GM19467 (cell line): ENCODE data around the gene HSPA2.
"Not testable (repeated sequence)": the region's sequence is repeated elsewhere in the genome, so short reads cannot be mapped to it uniquely, and the experiment has no call there.

Source experiments
- ATAC-seq: cut with Tn5 transposase; IDR thresholded peaks from one replicate; pipeline ENCODE4 v1.9.1; 2021; ENCODE audit warnings: mild to moderate bottlenecking, moderate library complexity; ENCODE audit not compliant: unreplicated experiment

Gene HSPA2

GRCh38 chr14:64513271-64513670 is 27.3 kb upstream of the HSPA2 start:
- no peak for ATAC-seq

DNA sequence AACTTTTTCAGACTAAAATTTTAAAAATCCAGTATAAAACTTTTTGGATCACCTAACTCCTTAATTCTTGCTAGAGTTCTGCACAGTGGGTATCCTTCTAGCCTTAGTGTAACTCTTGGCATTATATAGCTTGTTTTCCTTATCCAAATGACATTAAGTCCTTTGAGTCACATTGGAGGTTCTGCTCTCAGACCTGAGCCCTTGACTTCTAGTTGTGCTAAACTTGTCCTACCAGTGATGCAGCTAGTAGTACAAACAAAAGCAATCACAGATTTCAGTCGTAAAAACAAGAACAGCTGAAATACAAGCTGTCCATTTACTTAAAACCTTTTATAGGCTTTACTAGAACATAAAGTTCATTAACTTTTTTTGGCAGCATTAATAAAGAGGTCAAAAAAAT is 25.5 kb upstream of the HSPA2 start:
- ATAC-seq, result no peak

DNA sequence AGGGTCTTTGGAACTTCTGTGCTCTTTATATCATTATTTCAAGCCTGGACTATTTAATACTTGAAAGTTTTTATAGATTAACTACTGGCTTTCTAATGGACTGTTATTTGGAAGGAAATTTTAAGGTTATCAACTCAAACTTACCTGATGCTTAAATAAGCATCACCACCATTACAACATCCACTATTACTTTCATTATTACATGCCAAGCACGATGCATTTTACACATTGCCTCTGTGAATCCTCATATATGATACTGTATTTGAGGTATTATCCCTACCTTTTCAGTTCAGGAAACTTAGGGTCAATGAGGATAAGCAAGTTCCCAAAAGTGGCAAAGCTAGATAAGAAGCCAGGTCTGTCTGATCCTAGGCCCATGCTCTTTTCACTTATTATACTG is 23.6 kb upstream of the HSPA2 start:
- ATAC-seq, result no peak

DNA sequence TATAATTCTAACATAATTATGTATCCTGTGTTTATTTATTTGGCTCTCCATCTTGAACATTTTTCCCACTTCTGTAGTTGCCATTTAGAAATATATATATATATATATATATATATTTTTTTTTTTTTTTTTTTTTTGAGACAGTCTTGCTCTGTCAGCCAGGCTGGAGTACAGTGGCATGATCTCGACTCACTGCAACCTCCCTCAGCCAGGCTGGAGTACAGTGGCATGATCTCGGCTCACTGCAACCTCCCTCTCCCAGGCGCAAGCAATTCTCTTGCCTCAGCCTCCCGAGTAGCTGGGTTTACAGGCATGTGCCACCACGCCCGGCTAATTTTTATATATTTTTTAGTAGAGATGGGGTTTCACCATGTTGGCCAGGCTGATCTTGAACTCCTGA is 22.9 kb upstream of the HSPA2 start:
- ATAC-seq, result not testable (repeated sequence)

DNA sequence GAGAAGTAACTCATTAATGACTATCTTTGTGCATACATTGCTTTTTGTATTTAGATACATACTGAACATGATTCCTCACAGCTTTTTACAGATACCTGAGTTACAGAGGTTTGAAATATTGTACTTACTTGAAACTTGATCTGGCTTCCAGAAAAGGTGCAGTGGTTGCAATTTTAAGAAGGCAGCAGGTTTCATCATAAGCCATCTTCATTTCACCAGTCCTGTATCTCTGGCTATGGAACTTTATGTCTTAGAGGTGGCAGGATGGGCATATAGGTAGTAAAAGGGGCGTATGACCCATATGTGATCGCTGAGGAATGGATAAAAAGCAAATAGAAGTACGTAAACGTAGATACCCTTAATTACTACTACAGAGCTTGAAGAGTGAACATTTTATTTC is 22.3 kb upstream of the HSPA2 start:
- ATAC-seq, result no peak

GRCh38 chr14:64520699-64521098 is 19.8 kb upstream of the HSPA2 start:
- ATAC-seq, result no peak

DNA sequence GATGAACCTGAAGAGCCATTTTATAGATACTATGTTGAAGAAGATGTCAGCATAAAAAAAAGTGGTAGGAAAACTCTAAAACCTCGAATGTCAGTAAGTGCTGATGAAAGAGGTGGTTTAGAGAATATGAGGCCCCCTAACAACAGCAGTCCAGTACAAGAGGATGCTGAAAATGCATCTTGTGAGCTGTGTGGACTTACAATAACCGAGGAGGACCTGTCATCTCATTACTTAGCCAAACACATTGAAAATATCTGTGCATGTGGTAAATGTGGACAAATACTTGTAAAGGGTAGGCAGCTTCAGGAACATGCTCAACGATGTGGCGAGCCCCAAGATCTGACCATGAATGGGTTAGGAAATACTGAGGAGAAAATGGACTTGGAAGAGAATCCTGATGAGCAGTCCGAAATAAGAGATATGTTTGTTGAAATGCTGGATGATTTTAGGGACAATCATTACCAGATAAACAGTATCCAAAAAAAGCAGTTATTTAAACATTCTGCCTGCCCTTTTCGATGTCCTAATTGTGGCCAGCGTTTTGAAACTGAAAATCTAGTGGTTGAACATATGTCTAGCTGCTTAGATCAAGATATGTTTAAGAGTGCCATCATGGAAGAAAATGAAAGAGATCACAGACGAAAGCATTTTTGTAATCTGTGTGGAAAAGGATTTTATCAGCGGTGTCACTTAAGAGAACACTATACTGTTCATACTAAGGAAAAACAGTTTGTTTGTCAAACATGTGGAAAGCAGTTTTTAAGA is 17.8 kb upstream of the HSPA2 start:
- ATAC-seq, result no peak

DNA sequence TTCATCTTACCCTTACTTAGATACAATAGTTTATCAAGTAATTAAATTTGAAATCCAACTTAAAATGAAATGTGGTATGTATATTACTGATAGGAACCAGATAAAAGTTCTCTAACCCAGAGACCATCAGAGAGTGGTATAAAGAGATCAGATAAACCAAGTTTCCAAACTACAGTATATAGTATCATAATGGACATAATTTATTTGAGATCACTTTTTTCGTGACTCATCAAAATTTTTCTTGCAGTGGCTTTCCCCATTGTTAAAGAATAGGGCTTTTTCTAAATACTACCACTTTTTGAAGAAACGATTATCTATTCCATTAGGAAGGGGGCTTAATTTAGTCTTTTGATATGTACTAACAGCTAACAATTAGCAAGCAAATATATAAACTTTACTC is 15.2 kb upstream of the HSPA2 start:
- ATAC-seq, result no peak

DNA sequence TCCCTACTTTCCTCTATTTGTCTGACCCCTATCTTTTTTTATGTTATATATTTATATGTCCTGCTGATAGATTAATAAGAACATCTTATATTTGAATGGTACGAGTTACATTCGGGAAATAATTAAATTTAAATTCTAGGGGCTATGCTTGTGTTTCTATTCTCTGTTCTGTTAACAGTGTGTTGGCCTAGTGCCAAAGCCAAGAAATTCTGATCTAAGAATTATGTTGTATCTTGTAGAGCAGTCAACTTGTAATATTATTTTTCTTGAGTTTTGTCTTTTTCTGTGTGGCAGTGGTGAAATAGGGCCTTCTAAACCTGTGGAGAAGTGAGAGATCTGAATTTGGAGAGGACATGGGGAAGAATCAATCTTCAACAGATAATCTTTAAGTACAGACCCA is 9.0 kb upstream of the HSPA2 start:
- ATAC-seq, result no peak

DNA sequence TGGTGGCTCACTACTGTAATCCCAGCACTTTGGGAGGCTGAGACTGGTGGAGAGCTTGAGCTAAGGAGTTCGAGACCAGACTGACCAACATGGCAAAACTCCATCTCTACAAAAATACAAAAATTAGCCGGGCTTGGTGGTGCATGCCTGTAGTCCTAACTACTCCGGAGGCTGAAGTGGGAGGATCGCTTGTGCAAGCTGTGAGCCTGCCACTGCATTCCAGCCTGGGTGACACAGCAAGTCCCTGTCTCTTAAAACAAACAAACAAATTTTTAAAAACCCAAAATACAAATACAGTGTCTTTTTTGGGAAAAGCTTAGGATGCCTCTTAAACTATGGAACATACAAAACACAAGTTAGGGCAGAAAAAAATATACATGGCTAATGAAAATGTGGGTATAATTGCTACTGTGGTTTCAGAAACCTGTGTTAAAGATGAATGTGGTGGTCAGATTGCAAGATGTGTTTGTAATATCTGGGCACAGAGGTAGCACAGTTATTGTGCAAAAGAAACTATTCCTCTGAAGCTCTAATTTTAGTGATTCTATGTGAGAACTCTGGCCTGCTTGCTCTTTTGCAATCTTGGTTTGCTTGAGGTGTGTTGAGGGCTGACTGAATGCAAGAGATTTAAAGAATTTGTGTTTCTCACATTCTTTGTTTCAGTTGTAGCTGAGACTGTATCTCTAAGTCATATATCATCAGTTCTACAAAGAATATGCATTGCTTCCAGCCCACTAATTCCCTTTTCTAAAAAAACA is 3.9 kb upstream of the HSPA2 start:
- ATAC-seq, result no peak

GRCh38 chr14:64541261-64541971 is 875 bp downstream of the HSPA2 start:
- ATAC-seq, result no peak

- ATAC-seq, result no peak
These were observed 1.7 kb downstream of the HSPA2 start for GRCh38 chr14:64541972-64542835.

DNA sequence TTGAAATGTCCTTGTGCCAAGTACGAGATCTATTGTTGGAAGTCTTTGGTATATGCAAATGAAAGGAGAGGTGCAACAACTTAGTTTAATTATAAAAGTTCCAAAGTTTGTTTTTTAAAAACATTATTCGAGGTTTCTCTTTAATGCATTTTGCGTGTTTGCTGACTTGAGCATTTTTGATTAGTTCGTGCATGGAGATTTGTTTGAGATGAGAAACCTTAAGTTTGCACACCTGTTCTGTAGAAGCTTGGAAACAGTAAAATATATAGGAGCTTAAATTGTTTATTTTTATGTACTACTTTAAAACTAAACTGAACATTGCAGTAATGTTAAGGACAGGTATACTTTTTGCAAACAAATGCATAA is 2.3 kb downstream of the HSPA2 start:
- no peak for ATAC-seq

DNA sequence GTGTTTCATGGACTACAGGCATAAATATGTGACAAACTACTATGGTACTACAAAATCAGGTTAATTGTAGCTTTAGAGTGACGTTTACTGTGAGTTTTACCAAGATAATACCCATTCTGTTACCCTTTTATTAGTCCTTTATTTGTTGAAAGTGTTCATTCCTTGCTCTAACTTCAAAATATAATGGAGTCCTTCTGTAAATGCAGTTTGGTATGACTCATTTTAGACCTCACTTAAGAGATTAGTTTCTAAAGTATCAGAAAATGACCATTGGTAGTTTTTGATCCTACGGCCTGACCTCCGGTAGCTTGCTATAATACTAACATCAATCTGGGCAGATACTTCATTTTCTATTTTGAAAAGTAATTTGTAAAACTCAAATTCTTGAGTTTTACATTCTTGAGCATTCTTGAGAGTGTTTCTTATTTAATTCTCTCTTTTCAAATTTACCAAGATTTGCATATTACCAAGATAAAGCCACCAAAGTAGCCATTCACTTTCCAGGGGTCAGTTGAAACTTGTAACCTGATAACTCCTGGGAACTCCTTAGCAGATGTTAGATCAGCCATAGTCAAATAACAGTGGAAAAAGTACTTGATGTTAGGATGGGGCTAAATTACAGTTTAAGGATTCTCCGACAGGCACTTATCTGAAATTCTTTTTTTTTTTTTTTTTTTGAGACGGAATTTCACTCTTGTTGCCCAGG is 4.2 kb downstream of the HSPA2 start:
- ATAC-seq, result no peak

GRCh38 chr14:64549016-64549415 is 8.5 kb downstream of the HSPA2 start:
- no peak for ATAC-seq

GRCh38 chr14:64549791-64550620 is 9.5 kb downstream of the HSPA2 start, which contains the start of gene PPP1R36:
PPP1R36 (plus strand) TSS chr14:64549961; CDS start chr14:64549998, 37 bp downstream.
- ATAC-seq, result no peak

GRCh38 chr14:64550621-64551333 is 10.2 kb downstream of the HSPA2 start:
- ATAC-seq, result no peak

DNA sequence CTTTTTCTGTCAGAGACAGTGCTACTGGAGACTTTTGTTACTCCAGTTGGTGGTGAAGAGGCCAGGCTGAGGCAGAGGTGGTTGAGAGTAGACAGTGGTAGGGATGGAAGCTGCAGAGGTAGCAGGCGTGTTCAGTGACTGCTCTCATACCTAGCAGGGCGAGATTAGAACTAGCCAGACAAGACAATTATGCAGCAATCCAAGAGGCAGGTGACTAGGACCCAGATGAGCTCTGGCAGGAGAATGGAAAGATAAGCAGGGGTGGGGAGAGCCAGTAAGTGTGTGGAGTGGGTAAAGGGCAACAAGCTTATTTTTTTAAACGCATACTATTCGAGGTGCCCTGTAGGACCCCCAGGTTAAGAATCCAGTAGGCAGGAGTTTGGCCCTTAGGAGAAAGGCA is 14.0 kb downstream of the HSPA2 start:
- ATAC-seq, result no peak

GRCh38 chr14:64556526-64556925 is 16.0 kb downstream of the HSPA2 start:
- no peak for ATAC-seq
